K562 (cell line): Measurements from ENCODE around the gene PI4KA. TPM values are rescaled to one million over a fixed set of nuclear protein-coding genes. Genes with fewer than 3 reads are reported as not detected.

Source experiments
- ATAC-seq: fragments of 200-7000 bp; cut with Tn5 transposase; 3 replicates; pipeline ENCODE4 v1.9.1; 2020; ENCODE audit warnings: moderate library complexity
- BruUV-seq: library from RNA; stranded (reverse); fragments of 400-500 nt; replicated peaks from 2 replicates; lab custom pipeline; 2021; lab: Mats Ljungman, UMichigan
- CTCF ChIA-PET: fragments of 300-600 bp; formaldehyde crosslinking; extraction: SDS; loops from one replicate; lab custom pipeline; 2021; ENCODE audit warnings: low intra/inter-chr PET ratio; lab: Yijun Ruan, JAX
- POLR2A ChIA-PET: fragments of 300-600, 350-650 bp; sonication (Branson Sonifier 250); formaldehyde crosslinking; extraction: SDS; loops from one replicate; lab custom pipeline; 2021; ENCODE audit warnings: antibody characterized with exemption, inconsistent platforms; lab: Yijun Ruan, JAX
- DNase-seq, 4 experiments: peaks; one replicate each; pipeline versions ENCODE4 v3.0.0 to v3.0.0-alpha.2; 2011 to 2018; ENCODE audit warnings: low spot score in 3 of 4, mixed read lengths in 3 of 4; ENCODE audit errors: extremely low read depth in 1 of 4
- FAIRE-seq: peaks from 2 replicates; lab custom pipeline; 2011; peaks lifted over from hg19 to GRCh38; lab: Jason Lieb, UNC
- H2AFZ ChIP-seq: 2 replicates; pipeline ENCODE4 v1.6.0; 2011; ENCODE audit warnings: low read depth, low read length, control low read depth, inconsistent platforms
- H3K27ac ChIP-seq: fragments of 200-600 bp; 3 replicates; pipeline ENCODE4 v1.8.0; 2011; ENCODE audit warnings: low read depth, mild to moderate bottlenecking, control low read depth, inconsistent platforms, low read length, moderate library complexity, mixed read lengths; ENCODE audit errors: extremely low read depth
- H3K27me3 ChIP-seq, 2 experiments: fragments of 300-600 bp in 1 of 2; 2 replicates in 1 of 2; 3 replicates in 1 of 2; pipeline versions ENCODE4 v1.6.0 to v1.8.0; 2011; ENCODE audit warnings: inconsistent platforms in 2 of 2, low read length in 2 of 2, mild to moderate bottlenecking in 1 of 2, mixed read lengths in 1 of 2, moderate library complexity in 1 of 2; ENCODE audit not compliant: control insufficient read depth in 2 of 2, insufficient read depth in 2 of 2
- H3K36me3 ChIP-seq: fragments of 300-600 bp; 3 replicates; pipeline ENCODE4 v1.8.0; 2011; ENCODE audit warnings: mild to moderate bottlenecking, low read length, inconsistent platforms; ENCODE audit not compliant: control insufficient read depth, insufficient read depth
- H3K4me1 ChIP-seq, 2 experiments: fragments of 200-600 bp in 1 of 2; replicated peaks in 1 of 2; 2 replicates in 1 of 2; 3 replicates in 1 of 2; pipeline versions ENCODE4 v1.5.1 to v1.8.0; 2011; ENCODE audit warnings: inconsistent platforms in 2 of 2, low read length in 2 of 2, mild to moderate bottlenecking in 1 of 2, mixed read lengths in 1 of 2, moderate library complexity in 1 of 2; ENCODE audit not compliant: control insufficient read depth in 2 of 2, insufficient read depth in 2 of 2
- H3K4me2 ChIP-seq: 2 replicates; pipeline ENCODE4 v1.6.1; 2011; ENCODE audit warnings: low read length, control low read depth, inconsistent platforms, mixed read lengths; ENCODE audit not compliant: insufficient read depth
- H3K4me3 ChIP-seq: fragments of 200-600 bp; sonication (generic), shearing (Covaris generic); 2 replicates; pipeline ENCODE4 v1.5.1; 2016; ENCODE audit warnings: control low read depth, inconsistent platforms
- H3K79me2 ChIP-seq: fragments of 200-600 bp; 3 replicates; pipeline ENCODE4 v1.8.0; 2011; ENCODE audit warnings: low read length, inconsistent platforms; ENCODE audit not compliant: control insufficient read depth, insufficient read depth
- H3K9ac ChIP-seq, 2 experiments: 2 replicates each; pipeline versions ENCODE4 v1.6.0 to v1.6.1; 2011; ENCODE audit warnings: low read depth in 2 of 2, low read length in 2 of 2, control low read depth in 1 of 2, inconsistent platforms in 1 of 2, mild to moderate bottlenecking in 1 of 2, mixed read lengths in 1 of 2; ENCODE audit not compliant: insufficient read depth in 1 of 2
- H3K9me1 ChIP-seq: one replicate; pipeline ENCODE4 v1.6.0; 2011; ENCODE audit warnings: inconsistent platforms, mild to moderate bottlenecking, low read length, moderate library complexity; ENCODE audit not compliant: control insufficient read depth, insufficient read depth
- H3K9me3 ChIP-seq: replicated peaks from 2 replicates; pipeline ENCODE4 v1.5.1; 2011; ENCODE audit warnings: low read depth, low read length, inconsistent platforms; ENCODE audit not compliant: control insufficient read depth, insufficient read depth
- H4K20me1 ChIP-seq: replicated peaks from 2 replicates; pipeline ENCODE4 v1.6.1; 2011; ENCODE audit warnings: low read length, inconsistent platforms, mixed read lengths; ENCODE audit not compliant: control insufficient read depth, insufficient read depth
- E2F1 ChIP-seq: sonication (generic); formaldehyde crosslinking; IDR thresholded peaks from 2 replicates; pipeline ENCODE4 v1.8.1; 2023; ENCODE audit warnings: mild to moderate bottlenecking, missing genetic modification reagents, moderate library complexity
- EP300 ChIP-seq: IDR thresholded peaks from 2 replicates; pipeline ENCODE4 v1.6.1; 2012; ENCODE audit warnings: low read length, improper control_type of control experiment
- FOXK1 ChIP-seq: sonication (generic); formaldehyde crosslinking; IDR thresholded peaks from 2 replicates; pipeline ENCODE4 v1.8.0; 2022; ENCODE audit warnings: missing genetic modification reagents, mild to moderate bottlenecking, borderline replicate concordance
- HINFP ChIP-seq: fragments of 450-650 bp; conservative IDR thresholded peaks from 2 replicates; pipeline ENCODE4 v1.6.1; 2016; ENCODE audit warnings: missing genetic modification characterization, low read depth, mild to moderate bottlenecking, control low read depth, missing compliant biosample characterization
- PTBP1 ChIP-seq: fragments of 200-400 bp; formaldehyde crosslinking; IDR thresholded peaks from 2 replicates; pipeline ENCODE4 v1.6.1; 2017; ENCODE audit warnings: low read depth, low read length
- PURB ChIP-seq: sonication (generic); formaldehyde crosslinking; IDR thresholded peaks from 2 replicates; pipeline ENCODE4 v1.9.0; 2021; ENCODE audit warnings: low read depth, mild to moderate bottlenecking, missing genetic modification reagents
- RCOR1 ChIP-seq, 2 experiments: IDR thresholded peaks; 2 replicates each; pipeline ENCODE4 v1.6.1; 2012; ENCODE audit warnings: low read depth in 2 of 2, low read length in 2 of 2, borderline replicate concordance in 1 of 2, improper control_type of control experiment in 1 of 2
- SAFB ChIP-seq: fragments of 200-400 bp; formaldehyde crosslinking; IDR thresholded peaks from 2 replicates; pipeline ENCODE4 v1.6.1; 2017; ENCODE audit warnings: low read depth, low read length, borderline replicate concordance
- ZBTB11 ChIP-seq, 3 experiments: fragments of 200-800 bp in 1 of 3; fragments of 250-450 bp in 1 of 3; fragments of 450-650 bp in 1 of 3; sonication (Bioruptor Pico) in 1 of 3; sonication (Bioruptor generic) in 1 of 3; formaldehyde crosslinking in 1 of 3; IDR thresholded peaks; 2 replicates each; pipeline versions ENCODE4 v1.6.1 to v1.8.0; 2016 to 2022; ENCODE audit warnings: mild to moderate bottlenecking in 2 of 3, missing genetic modification characterization in 2 of 3, missing compliant biosample characterization in 1 of 3, moderate library complexity in 1 of 3
- ZBTB26 ChIP-seq: fragments of 450-650 bp; formaldehyde crosslinking; IDR thresholded peaks from 2 replicates; pipeline ENCODE4 v1.4.0; 2022; ENCODE audit warnings: missing genetic modification characterization
- WGBS: fragments of 100-300 bp; shearing (Covaris generic); methylation state at CpG from one replicate; pipeline ENCODE4 v1.1.6; 2016; ENCODE audit warnings: low coverage, mixed read lengths; ENCODE audit not compliant: insufficient coverage; ENCODE audit errors: missing lambda C conversion rate; 5-methylcytosine and 5-hydroxymethylcytosine counted together
- in situ Hi-C: fragments of 300-500 bp; cut with MboI; formaldehyde crosslinking; loops from 4 replicates; pipeline ENCODE4 v1.15.0; 2018; ENCODE audit warnings: inconsistent platforms, mixed read lengths
- intact Hi-C: fragments of 100-400 bp; cut with micrococcal nuclease; formaldehyde crosslinking; loops from 2 replicates; pipeline ENCODE4 v1.14.2; 2022
- polyA plus RNA-seq, 8 experiments: library from polyadenylated mRNA; depleted of rRNA in 4 of 8; stranded (reverse) in 5 of 8; unstranded in 3 of 8; fragments of >200 nt; fragmentation: Nextera tagmentation in 2 of 8; fragmentation: Illumina TruSeq in 1 of 8; extraction: Ambion mirVana in 2 of 8; extraction: Trizol in 1 of 8; gene quantifications; 2 replicates each; pipeline versions ENCODE4 v1.2.1 to v1.2.3, GENCODE V29; 2011 to 2014; ENCODE audit warnings: inconsistent platforms in 1 of 8, missing spikeins in 1 of 8
- total RNA-seq, 7 experiments: library from RNA; depleted of rRNA in 6 of 7; stranded (reverse); fragments of >200 nt in 6 of 7; fragmentation: Illumina TruSeq in 2 of 7; extraction: Trizol in 2 of 7; gene quantifications; 2 replicates each; pipeline versions ENCODE4 v1.2.1 to v1.2.3, GENCODE V29; 2011 to 2021; ENCODE audit warnings: low replicate concordance in 1 of 7

Gene PI4KA
- total and polyA plus RNA-seq, 9 of the 15 experiments (the other 6 are each of a cell fraction or from before 2014, with no cell fraction given): 7.3 to 187 (median 84.7) TPM

- Histone ChIP-seq H3K9ac (peak overlapping the region in 1 of 2 experiments; percentile 12; a peak in 1 of 4 replicates), H3K4me2 (no peak overlapping the region), H3K4me3 (no peak overlapping the region), H3K9me3 (no peaks in the 10 kb centered on the region), H3K79me2 (peaks cover 75% of the 10 kb centered on the region), H4K20me1 (0 out of 2 replicates have a peak, but pooled peaks cover 5% of the 10 kb centered on the region), H3K4me1 (peaks cover 72 to 77% of the 10 kb centered on the region in 2 experiments), H3K36me3 (peaks cover 58% of the 10 kb centered on the region), H3K27me3 (no peaks in the 10 kb centered on the region), H3K9me1 (peaks cover 15% of the 10 kb centered on the region), H2AFZ (no peak overlapping the region), H3K27ac (no peak overlapping the region)
- intact Hi-C loops (no loop called here), in situ Hi-C loops (no loop called here)
- WGBS: 81% methylated on average over 12 of the region's 12 CpGs
- DNase-seq (peak in 1 of 4 experiments; percentile 38), ATAC-seq (no peak), FAIRE-seq (no peak)
- CTCF ChIA-PET: no interaction called here
- POLR2A ChIA-PET: interaction anchor here (0.6 to 11.8 kb wide), 14 partner anchors 6 to 895 kb away, joined by 3 to 172 read pairs (median 4); partner anchors contain the start of genes PI4KA and SNAP29
- BruUV-seq: no TSS peak
- no peak for TF ChIP-seq ZBTB26
- TF ChIP-seq FOXK1: no peak
- TF ChIP-seq SAFB: no peak
- TF ChIP-seq HINFP: no peak
- 0 out of 2 replicates have a peak, but pooled peaks have one; percentile 58 for TF ChIP-seq E2F1 (CRISPR knock-in tag)
- no peak for TF ChIP-seq PTBP1
- no peak for TF ChIP-seq ZBTB11 (CRISPR knock-in tag; IDR thresholded peaks at IDR 0.05)
- TF ChIP-seq PURB (CRISPR knock-in tag): no peak
- TF ChIP-seq RCOR1 (IDR thresholded peaks at IDR 0.05; ENCODE audit: borderline replicate concordance in 1 of 2, low read depth in 2 of 2, low read length in 2 of 2): 0 out of 4 replicates have a peak, but pooled peaks of 1 of the 2 experiments have one; percentile 7
- peak; percentile 8; the same call in 1 of the 2 replicates for TF ChIP-seq EP300
These were observed 5.7 kb upstream of the PI4KA start for GRCh38 chr22:20864186-20864908.
